ENCODE measurements around the gene TAGLN2.

The TAGLN2 gene

DNA sequence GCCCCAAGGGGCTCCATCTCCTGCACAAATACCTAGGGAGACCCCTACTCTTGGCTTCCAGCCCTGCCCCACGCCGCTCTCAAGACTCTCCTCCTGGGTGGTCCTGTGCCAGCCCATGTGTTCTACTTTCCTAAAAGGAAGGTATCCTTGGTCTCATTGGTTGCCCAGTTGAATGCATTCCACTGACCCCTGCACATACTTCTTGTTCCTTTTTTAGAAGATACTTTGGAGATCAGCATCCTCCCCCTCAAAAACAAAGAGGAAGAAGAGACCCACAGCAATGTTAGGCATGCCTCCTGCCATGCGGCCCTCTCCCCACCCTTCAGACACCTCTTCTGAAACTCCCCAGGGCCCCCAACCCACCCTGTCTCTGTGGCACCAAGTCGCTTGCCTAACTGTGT, 24.7 kb upstream of the TAGLN2 start:
- no peak for DNase-seq (ENCODE audit: low read depth, low spot score)

- DNase-seq (ENCODE audit: low read depth, low spot score) = peak; percentile 12
Observed at GRCh38 chr1:159949123-159949522, 23.8 kb upstream of the TAGLN2 start.

- no peak for DNase-seq (ENCODE audit: low read depth, low spot score)
Observed at GRCh38 chr1:159947942-159948341, 22.6 kb upstream of the TAGLN2 start.

DNA sequence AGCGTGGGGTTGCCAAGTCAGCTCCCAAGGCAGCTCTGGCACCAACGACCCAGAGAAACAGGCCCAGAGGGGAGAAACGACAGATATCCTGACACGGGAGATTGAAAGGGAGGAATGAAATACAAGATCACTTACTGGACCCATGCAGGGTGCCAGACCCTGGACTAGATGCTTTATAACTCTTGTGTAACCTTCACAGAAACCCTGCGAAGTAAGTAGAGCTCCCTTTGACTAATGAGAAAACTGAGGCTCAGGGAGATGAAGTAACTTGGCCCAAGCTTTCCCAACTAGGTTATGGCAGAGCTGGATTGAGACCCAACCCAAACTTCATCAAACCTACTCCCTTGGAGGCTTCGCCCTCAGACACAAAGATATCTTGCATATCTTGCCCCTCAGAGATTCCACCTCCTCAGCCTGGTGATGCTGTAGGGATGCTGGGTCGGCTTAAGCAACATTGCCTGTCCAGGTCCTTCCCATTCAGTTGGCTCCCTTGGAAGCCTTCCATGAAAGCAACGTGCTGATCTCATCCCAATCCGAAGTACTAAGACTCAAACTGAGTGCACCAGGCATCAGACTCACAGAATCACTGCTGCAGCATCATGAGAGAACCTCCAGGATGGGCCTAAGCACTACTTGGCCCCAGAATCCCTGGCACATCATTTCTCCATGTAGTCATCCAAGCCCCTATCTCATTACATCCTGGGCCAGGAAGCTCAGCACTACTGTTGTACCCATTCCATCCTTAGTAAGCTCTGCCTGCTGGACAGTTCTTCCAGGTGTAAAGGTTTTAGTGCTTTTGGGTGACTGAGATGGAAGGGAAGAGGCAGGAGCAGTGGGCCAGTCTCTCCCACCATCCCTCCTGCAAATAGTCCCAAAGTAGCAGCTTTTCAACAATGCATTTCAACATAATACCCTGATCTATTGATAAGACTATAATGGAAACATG, 21.2 kb upstream of the TAGLN2 start:
- no peak for DNase-seq (ENCODE audit: low read depth, low spot score)

GRCh38 chr1:159945483-159946241, 20.4 kb upstream of the TAGLN2 start, which contains the start of gene IGSF9:
TSS of gene IGSF9 (minus strand) at chr1:159945613. CDS start at chr1:159943454, 2,159 bp downstream.
- peak; percentile 98 for DNase-seq (ENCODE audit: low read depth, low spot score)

- no peak for DNase-seq (ENCODE audit: low read depth, low spot score)
Observed at GRCh38 chr1:159944623-159945455, 19.5 kb upstream of the TAGLN2 start.

- DNase-seq (ENCODE audit: low read depth, low spot score) = no peak
Observed at GRCh38 chr1:159943908-159944622, 18.8 kb upstream of the TAGLN2 start.

GRCh38 chr1:159943278-159943640, 18.0 kb upstream of the TAGLN2 start:
- no peak for DNase-seq (ENCODE audit: low read depth, low spot score)

- DNase-seq (ENCODE audit: low read depth, low spot score) = no peak
Observed at GRCh38 chr1:159942632-159943277, 17.4 kb upstream of the TAGLN2 start.

GRCh38 chr1:159941591-159942560, 16.6 kb upstream of the TAGLN2 start:
- DNase-seq (ENCODE audit: low read depth, low spot score) = no peak

DNA sequence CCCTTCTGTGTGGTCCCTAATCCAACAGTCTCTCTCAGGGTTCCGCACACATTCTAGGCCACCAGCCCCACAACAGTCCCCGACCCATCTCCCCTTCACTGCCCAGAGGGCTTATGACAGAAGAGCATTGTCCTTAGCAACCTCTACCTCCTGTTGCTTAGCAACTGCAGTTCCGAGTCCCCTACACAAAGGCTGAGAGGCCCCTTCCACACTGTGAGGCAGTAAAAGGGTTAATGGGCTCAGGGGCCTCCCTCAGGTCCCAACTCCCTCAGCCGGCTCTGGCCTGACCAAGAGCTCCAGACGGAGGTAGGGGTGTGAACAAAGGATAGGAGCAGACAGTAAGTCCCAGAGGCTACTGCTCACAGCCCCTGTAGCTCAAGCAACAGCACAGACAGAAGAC, 15.8 kb upstream of the TAGLN2 start:
- DNase-seq (ENCODE audit: low read depth, low spot score) = peak; percentile 67

GRCh38 chr1:159940006-159940620, 14.8 kb upstream of the TAGLN2 start:
- no peak for DNase-seq (ENCODE audit: low read depth, low spot score)

DNA sequence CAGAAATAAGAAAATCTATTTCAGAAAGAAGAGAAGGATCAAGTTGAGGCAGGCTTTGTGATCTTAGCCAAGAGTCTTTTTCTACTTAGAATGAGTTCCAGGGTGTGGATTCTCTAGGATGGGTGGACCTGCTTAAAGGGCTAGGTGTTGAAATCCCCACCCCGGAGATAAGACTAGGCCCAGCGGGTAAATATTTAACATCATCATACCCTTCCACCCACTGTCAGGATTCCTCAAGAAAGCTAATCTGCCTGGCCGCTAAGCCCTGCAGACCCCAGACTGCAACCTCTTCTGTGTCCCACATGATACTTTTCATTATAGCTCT, 14.3 kb upstream of the TAGLN2 start:
- DNase-seq (ENCODE audit: low read depth, low spot score) = no peak

GRCh38 chr1:159938905-159939677, 13.8 kb upstream of the TAGLN2 start:
- no peak for DNase-seq (ENCODE audit: low read depth, low spot score)

- peak; percentile 48 for DNase-seq (ENCODE audit: low read depth, low spot score)
Observed at GRCh38 chr1:159938211-159938852, 13.0 kb upstream of the TAGLN2 start.

DNA sequence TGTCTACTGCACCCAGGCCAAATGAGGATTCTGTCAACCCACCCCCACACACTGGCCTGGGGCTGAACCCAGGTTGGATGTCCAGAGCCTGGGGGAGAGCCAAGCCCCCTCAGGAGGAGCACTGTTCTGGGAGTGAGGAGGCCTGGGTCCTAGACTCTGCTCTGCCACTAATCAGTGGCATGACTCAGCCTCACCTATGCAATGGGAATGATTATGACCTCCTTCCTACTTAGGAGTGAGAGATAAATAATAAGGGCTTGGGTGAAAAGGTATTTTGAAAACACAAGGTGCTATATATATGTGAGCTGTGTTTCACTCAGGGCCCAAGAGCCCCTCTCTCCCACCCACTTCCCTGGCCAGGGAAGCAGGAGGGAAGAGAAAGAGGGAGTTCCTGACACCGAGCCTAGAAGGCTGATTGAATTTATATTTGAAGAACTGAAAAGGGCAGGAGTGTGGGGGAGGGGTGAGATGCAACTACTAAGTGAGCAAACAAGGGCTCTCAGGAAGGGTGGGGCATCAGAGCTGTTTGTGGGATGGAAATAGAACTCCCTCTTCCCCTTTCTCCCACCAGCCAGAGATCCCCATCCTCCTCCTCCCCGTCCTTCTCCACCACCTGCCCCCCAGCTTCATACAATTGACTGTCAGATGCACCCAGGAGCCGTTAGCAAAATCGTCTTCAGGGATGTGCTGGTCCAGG, 11.9 kb upstream of the TAGLN2 start:
- DNase-seq (ENCODE audit: low read depth, low spot score) = no peak

DNA sequence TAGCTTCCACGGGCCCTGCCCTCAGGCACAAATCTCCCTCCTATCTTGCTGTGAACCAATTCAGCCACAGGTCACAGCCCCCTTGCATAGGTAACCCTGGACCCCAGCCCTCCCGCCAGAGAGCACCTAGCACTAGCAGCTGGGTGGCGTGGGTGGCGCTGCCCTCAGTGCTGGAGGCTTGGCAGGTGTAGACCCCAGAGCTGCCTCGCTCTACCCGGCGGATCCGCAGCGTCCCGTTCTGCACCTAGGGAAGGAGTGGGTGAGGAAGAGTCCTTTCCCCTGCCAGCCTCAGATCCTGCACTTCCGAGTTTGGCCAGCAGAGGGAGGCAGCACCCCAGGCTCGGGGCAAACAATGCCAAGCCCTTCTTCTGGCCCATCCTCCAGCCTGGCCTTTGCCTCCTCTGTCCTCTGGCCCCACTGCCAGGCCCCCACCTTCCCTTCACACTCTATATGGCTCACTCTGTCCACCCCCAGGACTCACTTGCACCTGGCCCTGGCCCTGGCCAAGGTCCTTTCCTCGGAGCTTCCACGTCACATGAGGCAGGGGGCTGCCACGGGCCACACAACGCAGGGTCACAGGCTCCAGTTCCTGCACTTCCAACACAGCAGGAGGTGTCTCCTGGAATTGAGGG, 11.1 kb upstream of the TAGLN2 start:
- peak; percentile 91 for DNase-seq (ENCODE audit: low read depth, low spot score)

All from ELF-1 (cell line).